ENCODE measurements around the gene TAF4B. TPM values are rescaled to one million over a fixed set of nuclear protein-coding genes. Genes with fewer than 3 reads are reported as not detected.

The TAF4B gene
- total RNA-seq, 1 experiment from 2014 or later: 2.0 TPM

DNA sequence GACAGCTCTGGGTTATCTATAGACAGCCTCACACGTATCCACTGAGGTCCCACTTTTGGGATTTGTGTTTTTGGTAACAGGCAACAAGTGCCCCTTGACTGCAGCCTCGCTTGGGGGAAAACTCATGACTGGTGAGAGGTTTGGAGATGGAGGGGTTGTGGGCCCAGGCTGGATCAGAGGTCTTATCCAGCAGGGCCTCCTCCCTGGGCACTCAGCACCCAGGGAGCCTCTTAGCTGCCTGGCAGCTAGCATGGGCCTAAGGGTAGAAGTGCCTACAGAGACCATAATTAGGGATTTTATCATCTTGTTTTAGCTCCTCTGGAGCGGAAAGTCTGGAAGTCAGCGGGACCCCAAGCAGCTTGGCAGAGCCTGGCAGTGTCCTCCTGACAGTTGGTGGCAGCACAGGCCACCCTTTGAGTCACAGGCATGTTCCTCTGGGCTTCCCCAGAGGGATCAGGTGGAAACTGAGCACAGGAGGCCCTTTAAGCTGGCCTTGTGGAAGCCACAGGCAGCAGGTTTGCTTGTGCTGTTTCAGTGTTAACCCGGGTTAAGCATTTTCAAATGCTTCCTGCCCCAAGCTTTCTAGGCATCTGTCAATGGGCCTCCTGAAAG, 179.1 kb downstream of the TAF4B start:
- Histone ChIP-seq H3K27ac (ENCODE audit: low read depth, low read length, poor library complexity, severe bottlenecking) (no peak overlapping the region), H3K36me3 (ENCODE audit: insufficient read depth, low read length, poor library complexity, severe bottlenecking) (no peaks in the 10 kb centered on the region), H3K4me3 (ENCODE audit: low read depth, low read length, poor library complexity, severe bottlenecking) (no peak overlapping the region), H3K27me3 (replicated peaks; ENCODE audit: insufficient read depth, low read depth, low read length, poor library complexity) (no peaks in the 10 kb centered on the region), H3K9me3 (ENCODE audit: low read depth, low read length, poor library complexity, severe bottlenecking) (no peaks in the 10 kb centered on the region), H3K4me1 (ENCODE audit: insufficient read depth, low read length, poor library complexity, severe bottlenecking) (no peaks in the 10 kb centered on the region)
- POLR2A ChIA-PET (ENCODE audit: low non-redundant PET): no interaction called here
- BruUV-seq (replicated peaks): no TSS peak
- TF ChIP-seq EZH2 (IDR thresholded peaks at IDR 0.05; ENCODE audit: borderline replicate concordance, low read depth, low read length, poor library complexity, severe bottlenecking) (no peak), CTCF (conservative IDR thresholded peaks at IDR 0.05; ENCODE audit: low read depth, low read length) (peak; percentile 50)
- DNase-seq (ENCODE audit: low spot score): peak; percentile 46
- CTCF ChIA-PET: interaction anchor here (0.9 kb wide), 1 partner anchor 22 kb away, joined by 4 read pairs; no protein-coding TSS in a partner anchor
- intact Hi-C loops (cut with micrococcal nuclease; ENCODE audit: unreplicated experiment): loop anchor here (10.0 kb wide), 1 partner anchor 600 kb away; no protein-coding TSS in a partner anchor

GRCh38 chr18:26406324-26406723, 180.1 kb downstream of the TAF4B start:
- H3K27ac ChIP-seq (ENCODE audit: low read depth, low read length, poor library complexity, severe bottlenecking): no peak overlapping the region
- no peaks in the 10 kb centered on the region for H3K4me1 ChIP-seq (ENCODE audit: insufficient read depth, low read length, poor library complexity, severe bottlenecking)
- CTCF ChIA-PET: interaction anchor here (0.6 kb wide), 1 partner anchor 65 kb away, joined by 4 read pairs; no protein-coding TSS in a partner anchor
- intact Hi-C loops (cut with micrococcal nuclease; ENCODE audit: unreplicated experiment): loop anchor here (10.0 kb wide), 1 partner anchor 598 kb away; no protein-coding TSS in a partner anchor
- H3K9me3 ChIP-seq (ENCODE audit: low read depth, low read length, poor library complexity, severe bottlenecking): no peaks in the 10 kb centered on the region
- POLR2A ChIA-PET (ENCODE audit: low non-redundant PET): no interaction called here
- TF ChIP-seq EZH2 (IDR thresholded peaks at IDR 0.05; ENCODE audit: borderline replicate concordance, low read depth, low read length, poor library complexity, severe bottlenecking): no peak
- TF ChIP-seq CTCF (conservative IDR thresholded peaks at IDR 0.05; ENCODE audit: low read depth, low read length): no peak
- H3K4me3 ChIP-seq (ENCODE audit: low read depth, low read length, poor library complexity, severe bottlenecking): no peak overlapping the region
- no peak for DNase-seq (ENCODE audit: low spot score)
- no TSS peak for BruUV-seq (replicated peaks)
- H3K27me3 ChIP-seq (replicated peaks; ENCODE audit: insufficient read depth, low read depth, low read length, poor library complexity): no peaks in the 10 kb centered on the region
- H3K36me3 ChIP-seq (ENCODE audit: insufficient read depth, low read length, poor library complexity, severe bottlenecking): no peaks in the 10 kb centered on the region

DNA sequence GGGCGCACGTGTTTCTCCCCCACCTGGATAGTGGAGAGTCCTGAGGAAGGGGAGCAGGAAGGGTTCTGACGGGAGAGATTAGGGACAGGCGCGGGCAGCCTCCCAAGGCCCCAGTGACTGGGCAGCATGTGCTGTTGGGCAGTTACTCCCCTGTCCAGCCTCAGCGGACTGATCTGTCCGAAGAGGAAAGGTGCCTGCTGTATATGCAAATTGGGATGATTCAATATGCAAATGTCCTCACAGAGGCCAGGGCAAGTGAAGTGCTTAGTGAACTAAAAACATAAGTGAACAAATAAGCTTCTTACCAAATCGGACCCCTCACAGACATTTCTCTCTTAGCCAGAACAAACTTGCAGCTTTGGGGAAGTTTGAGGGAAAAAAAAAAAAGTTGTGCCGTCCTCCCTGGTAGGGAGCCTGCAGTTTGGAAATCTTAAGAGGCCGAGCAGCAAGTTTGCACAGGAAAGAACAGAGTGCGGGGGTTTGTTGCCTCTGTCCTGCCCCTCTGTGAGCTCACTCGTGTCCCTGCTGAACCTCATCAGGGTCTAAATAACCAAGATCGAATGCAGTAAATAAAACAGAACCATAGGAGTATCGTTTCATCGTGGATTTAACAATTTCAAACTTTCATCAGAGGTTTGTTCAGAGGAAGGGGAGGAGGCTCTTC, 180.7 kb downstream of the TAF4B start:
- Histone ChIP-seq H3K27me3 (replicated peaks; ENCODE audit: insufficient read depth, low read depth, low read length, poor library complexity) (no peaks in the 10 kb centered on the region), H3K27ac (ENCODE audit: low read depth, low read length, poor library complexity, severe bottlenecking) (no peak overlapping the region), H3K4me3 (ENCODE audit: low read depth, low read length, poor library complexity, severe bottlenecking) (no peak overlapping the region), H3K4me1 (ENCODE audit: insufficient read depth, low read length, poor library complexity, severe bottlenecking) (no peaks in the 10 kb centered on the region), H3K9me3 (ENCODE audit: low read depth, low read length, poor library complexity, severe bottlenecking) (no peaks in the 10 kb centered on the region), H3K36me3 (ENCODE audit: insufficient read depth, low read length, poor library complexity, severe bottlenecking) (no peaks in the 10 kb centered on the region)
- ChIA-PET POLR2A (ENCODE audit: low non-redundant PET) (no interaction called here), CTCF (interaction anchor here (0.6 kb wide), 1 partner anchor 65 kb away, joined by 4 read pairs; no protein-coding TSS in a partner anchor)
- DNase-seq (ENCODE audit: low spot score): no peak
- intact Hi-C loops (cut with micrococcal nuclease; ENCODE audit: unreplicated experiment): loop anchor here (10.0 kb wide), 1 partner anchor 598 kb away; no protein-coding TSS in a partner anchor
- no TSS peak for BruUV-seq (replicated peaks)
- TF ChIP-seq CTCF (conservative IDR thresholded peaks at IDR 0.05; ENCODE audit: low read depth, low read length): no peak
- TF ChIP-seq EZH2 (IDR thresholded peaks at IDR 0.05; ENCODE audit: borderline replicate concordance, low read depth, low read length, poor library complexity, severe bottlenecking): no peak

Measured in A673 (cell line).